SK-N-MC (cell line): ENCODE data around the gene SCGB1C1.
"Not testable (repeated sequence)": the region's sequence is repeated elsewhere in the genome, so short reads cannot be mapped to it uniquely, and the experiment has no call there.

Source experiments
- EZH2 ChIP-seq: fragments of 200-600 bp; sonication (generic); IDR thresholded peaks from one replicate; pipeline ENCODE4 v1.6.1; 2017; ENCODE audit warnings: antibody characterized with exemption
- POLR2AphosphoS5 ChIP-seq: IDR thresholded peaks from 2 replicates; pipeline ENCODE4 v1.6.1; 2012; ENCODE audit warnings: mild to moderate bottlenecking, low read depth, low read length, borderline replicate concordance

DNA sequence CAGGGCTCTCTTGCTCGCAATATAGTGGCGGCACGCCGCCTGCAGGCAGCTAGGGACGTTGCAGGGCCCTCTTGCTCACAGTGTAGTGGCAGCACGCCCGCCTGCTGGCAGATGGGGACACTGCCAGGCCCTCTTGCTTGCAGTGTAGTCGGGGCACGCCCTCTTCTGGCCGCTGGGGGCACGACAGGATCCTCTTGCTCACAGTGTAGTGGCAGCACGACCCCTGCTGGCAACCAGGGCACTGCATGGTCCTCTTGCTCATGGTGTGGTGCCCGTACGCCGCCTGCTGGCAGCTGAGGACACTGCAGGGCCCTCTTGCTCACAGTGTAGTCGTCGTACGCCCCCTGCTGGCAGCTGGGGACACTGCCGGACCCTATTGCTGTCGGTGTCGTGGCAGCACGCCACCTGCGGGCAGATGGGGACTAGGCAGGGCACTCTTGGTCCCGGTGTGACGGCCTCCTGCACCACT lies 3.0 kb upstream of the SCGB1C1 start:
- TF ChIP-seq POLR2AphosphoS5, EZH2: not testable (repeated sequence)
